Measurements from ENCODE around the gene CAMK2G.
"Not testable (repeated sequence)": the region's sequence is repeated elsewhere in the genome, so short reads cannot be mapped to it uniquely, and the experiment has no call there.

CAMK2G gene

DNA sequence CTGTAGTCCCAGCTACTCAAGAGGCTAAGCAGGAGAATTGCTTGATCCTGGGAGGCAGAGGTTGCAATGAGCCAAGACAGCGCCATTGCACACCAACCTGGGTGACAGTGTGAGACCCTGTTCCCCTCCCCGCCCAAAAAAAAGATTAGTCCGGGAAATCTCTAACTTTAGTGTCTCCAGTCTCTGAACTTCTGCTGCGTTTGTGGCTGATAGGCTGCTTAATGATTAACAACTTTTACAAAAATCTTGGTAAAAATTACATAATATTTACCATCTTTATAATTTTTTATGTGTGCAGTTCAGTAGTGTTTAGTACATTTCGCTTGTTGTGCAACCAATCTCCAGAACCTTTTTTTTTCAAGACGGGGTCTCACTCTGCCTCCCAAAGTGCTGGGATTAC, 26.9 kb upstream of the CAMK2G start:
- FAIRE-seq, result no peak

DNA sequence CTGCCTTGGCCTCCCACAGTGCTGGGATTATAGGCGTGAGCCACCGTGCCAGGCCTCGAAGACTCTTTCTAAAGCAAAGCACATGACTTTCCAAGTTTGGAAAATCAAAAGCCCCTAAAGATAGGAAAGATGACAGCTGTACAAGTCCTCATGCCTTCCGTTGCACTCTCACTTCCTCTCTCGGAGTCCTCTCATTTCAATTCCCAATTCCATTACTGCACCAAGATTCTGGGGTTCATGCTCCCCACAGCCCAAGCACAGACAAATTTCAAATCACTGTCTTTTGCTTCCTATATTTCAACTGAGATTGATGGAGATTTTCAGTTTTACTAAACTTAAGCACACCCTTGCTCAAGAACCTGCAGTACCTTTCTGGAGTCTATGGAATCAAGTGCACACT, 25.7 kb upstream of the CAMK2G start:
- FAIRE-seq, result no peak

DNA sequence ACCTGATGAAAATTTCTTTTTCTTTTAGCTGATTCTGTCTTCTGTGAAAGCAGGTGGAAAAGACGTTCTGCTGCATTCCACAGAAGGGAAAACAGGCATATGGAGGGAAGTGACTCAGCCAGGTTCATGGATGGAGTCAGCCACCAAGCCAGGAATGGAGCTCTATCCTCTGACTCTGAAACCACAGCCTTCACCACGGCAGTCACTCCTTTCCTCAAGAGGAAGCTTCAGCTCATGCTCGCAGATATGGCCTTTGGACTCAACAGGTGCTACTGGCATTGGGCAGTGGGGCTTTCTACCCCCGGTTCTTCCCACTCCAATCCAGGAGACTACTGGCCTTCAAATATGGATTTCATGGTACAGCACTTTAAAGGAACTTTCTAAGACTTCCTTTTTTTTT, 25.1 kb upstream of the CAMK2G start:
- no peak for FAIRE-seq

DNA sequence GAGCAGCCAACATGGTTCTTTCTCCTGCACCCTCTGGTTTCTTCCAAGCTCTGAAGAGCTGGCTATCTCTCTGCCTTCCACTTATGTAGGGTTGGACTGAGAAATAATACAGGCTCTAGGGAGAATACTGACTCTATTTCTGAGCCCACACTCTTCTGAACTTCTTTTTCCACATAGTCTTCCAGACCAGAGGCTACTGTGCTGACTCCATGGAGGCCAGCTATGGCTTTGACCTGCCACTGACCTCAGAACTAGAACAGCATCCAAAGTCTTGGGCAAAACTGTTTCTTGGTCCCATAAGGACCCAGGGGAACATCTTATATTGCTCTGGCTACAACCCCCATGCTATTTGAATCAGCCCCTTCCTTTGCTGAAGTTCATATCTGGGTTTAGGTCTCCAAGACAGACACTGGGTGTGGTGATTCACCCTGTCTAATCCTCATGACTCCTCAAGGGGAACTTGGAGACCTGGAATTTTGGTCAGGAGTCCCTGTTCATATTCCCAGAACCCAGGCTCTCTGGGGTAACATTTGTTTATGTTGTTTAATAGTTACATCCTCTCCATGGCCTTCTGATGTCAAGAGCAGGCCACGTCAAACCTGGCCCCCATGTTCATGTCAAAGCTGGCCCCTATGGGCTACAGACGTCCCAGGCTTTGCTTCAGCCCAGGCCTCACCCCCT, 24.5 kb upstream of the CAMK2G start:
- FAIRE-seq, result no peak

DNA sequence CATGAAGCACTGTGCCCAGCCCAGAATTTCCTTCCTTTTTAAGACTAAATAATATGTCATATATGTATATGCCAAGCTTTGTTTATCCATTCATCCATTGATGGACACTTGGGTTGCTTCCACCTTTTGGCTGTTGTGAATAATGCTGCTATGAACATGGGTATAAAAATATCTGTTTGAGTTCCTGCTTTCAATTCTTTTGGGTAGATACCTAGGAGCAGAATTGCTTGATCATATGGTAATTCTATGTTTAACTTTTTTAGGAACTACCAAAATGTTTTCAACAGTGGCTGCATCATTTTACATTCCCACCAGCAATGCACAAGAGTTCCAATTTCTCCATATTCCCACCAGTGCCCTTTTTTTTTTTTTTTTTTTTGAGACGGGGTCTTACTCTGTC, 23.3 kb upstream of the CAMK2G start:
- no peak for FAIRE-seq

DNA sequence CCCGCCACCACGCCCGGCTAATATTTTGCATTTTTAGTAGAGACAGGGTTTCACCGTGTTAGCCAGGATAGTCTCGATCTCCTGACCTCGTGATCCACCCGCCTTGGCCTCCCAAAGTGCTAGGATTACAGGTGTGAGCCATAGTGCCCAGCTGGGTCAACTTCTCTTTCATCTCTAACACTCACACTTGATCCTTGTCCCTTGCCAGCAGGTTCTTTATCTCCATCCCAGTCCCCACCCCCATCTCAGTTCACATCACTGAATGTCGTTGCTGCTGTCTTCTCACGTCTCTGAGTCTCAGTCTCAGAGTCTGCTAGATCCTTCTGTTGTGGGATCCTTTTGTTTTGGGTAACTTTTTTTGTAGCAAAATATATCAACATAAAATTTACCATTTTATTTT, 21.0 kb upstream of the CAMK2G start:
- FAIRE-seq, result not testable (repeated sequence)

DNA sequence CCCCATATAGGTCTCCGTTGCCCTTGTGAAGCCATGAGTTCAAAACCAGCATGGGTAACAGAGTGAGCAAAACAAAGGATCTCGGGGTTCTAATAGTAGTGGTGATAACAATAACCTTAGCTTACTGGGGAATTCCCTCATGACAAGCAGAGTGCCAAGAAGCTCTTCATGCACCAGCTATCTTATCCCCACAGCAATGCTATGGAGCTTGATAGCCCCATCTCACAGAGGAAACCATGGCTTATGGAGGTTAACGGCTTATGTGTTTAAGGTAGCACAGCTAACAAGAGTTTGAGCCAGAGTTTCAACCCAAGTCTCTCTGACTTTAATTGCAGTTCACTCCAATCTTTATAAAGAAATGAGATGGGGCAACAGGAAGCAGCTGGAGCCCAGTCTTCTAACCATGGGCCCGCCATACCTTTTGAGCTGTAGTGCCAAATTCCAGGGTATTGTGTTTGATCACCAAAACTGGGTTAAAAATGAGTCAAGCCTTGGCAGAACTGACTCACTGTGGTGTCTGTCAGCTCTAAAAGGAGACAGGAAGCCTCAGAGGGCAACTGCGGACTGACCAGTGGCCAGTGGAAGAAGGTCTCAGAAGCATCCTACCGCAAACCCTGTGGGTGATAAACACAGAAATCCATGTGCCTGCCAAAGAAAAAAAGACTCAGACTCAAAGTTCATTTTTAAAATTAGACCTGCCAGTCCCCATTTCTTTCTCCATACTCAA, 20.1 kb upstream of the CAMK2G start:
- FAIRE-seq, result no peak

DNA sequence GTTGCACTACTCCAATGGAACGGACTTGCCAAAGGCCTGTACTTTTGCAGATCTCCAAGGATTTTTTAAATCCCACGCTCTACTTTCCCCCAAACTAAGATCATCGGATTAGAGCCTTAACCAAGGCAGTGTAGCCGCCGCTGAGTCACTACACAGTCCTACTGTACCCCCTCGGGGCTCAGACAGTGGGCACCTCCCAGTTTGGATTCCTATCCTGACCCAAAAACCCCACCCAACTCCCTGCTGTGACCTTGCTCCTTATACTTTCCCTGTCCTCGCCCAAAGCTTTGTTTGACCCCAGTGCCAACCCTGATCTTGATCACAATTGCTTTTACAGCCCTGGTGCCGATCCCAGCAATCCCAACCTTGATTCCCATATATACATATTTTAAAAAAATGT, 19.1 kb upstream of the CAMK2G start:
- no peak for FAIRE-seq

DNA sequence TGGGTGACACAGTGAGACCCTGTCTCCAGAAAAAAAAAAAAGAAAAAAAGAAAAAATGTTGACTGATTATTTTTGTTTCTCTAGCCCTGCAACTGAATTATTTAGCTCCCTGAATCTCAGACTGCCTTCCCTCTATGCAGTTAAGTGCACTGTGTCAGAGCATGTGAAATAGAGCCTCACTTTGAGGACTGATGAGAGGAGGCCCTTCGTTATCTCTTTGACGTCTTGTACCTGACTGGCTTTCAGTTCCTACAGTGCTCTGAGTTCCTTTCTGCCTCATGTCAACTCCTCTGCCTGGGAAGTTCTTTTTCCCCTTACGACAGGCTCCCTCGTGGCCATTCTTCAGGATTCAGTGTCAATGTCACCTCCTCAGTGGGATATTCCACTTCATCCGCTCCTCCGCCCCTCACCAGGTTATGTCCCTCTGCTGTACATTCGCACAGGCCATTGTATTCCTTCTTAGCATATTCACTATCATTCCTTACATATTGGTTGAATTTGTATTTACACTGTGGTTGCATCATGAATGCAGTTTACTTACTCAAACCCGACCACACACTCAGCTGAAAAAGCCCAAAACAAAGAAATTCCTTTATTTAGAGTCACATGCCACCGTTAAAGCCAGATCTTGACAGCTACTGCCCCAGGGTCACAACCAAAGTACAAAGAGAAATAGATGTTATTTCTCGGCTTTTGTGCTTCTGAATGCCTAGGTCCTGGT, 18.1 kb upstream of the CAMK2G start:
- FAIRE-seq, result no peak

DNA sequence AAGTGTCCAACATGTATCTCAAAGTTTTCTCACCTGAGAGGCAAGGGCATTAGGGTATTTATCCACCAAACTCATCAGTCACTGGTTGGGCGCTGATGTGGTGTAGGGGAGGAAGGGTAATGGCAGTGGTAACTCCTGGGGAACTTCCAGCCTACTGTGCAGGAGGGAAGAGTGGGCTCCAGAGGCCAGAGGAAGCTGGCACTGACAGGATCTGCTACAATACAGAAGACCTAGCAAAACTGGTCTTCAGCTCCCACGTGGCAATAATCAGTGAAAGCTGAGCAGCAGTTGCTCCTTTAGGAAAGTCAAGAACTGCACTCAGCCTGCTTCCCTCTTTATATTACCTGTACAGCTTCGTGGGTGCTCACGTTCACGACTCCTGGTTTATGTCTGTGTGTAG, 17.2 kb upstream of the CAMK2G start:
- FAIRE-seq, result no peak

DNA sequence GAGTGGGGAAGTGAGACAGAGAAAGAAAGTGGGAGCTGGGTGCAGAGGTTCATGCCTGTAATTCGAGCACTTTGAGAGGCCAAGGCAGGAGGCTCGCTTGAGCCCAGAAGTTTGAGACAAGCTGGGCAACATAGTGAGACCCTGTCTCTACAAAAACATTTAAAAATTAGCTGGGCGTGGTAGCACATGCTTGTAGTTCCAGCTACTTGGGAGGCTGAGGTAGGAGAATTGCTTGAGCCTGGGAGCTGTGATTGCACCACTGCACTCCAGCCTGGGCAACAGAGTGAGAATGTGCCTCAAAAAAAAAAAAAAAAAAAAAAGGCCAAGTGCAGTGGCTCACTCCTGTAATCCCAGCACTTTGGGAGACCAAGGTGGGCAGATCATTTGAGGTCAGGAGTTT, 16.5 kb upstream of the CAMK2G start:
- not testable (repeated sequence) for FAIRE-seq

DNA sequence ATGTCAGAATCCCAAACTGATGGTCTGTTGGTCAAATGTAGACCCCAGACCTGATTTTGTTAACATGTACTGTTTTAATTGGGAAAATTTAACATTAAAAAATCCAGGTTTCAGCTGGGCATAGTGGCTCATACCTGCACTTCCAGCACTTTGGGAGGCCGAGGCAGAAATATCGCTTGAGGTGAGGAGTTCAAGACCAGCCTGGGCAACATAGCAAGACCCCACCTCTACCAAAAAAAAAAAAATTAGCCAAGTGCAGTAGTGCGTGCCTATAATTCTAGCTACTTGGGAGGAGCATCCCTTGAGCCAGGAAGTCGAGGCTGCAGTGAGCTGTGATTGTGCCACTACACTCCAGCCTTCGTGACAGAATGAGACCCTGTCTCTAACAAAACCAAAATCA, 15.9 kb upstream of the CAMK2G start:
- FAIRE-seq, result no peak

DNA sequence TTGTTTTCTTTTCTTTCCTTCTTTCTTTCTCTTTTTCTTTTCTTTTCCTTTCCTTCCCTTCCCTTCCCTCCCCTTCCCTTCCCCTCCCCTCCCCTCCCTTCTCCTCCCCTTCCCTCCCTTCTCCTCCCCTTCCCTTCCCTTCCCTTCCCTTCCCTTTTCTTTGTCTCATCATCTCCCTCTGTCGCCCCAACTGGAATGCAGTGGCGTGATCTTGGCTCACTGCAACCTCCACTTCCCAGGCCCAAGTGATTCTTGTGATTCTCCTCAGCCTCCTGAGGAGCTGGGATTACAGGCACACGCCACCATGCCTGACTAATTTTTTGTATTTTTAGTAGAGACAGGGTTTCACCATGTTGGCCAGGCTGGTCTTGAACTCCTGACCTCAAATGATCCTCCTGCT, 15.1 kb upstream of the CAMK2G start:
- FAIRE-seq, result not testable (repeated sequence)

DNA sequence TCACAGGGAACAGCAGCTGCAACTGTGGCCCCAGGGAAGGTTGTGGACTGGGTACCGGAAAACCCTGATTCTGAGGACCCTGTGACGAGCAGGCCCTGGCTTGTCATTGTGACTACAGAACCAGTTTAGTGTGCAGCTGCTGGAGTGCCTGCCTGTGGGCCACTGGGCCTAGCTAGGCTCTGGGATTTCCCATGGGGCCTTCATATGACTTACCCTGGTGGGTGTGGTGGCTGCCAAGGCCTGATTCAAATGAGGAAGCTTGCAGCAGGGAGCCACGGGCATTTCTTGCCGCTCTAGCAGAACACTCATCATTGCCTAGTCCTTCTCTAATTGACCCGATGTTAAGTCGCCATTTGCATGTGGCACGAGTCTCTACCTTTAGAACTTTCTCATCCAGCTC, 14.7 kb upstream of the CAMK2G start:
- FAIRE-seq, result no peak

DNA sequence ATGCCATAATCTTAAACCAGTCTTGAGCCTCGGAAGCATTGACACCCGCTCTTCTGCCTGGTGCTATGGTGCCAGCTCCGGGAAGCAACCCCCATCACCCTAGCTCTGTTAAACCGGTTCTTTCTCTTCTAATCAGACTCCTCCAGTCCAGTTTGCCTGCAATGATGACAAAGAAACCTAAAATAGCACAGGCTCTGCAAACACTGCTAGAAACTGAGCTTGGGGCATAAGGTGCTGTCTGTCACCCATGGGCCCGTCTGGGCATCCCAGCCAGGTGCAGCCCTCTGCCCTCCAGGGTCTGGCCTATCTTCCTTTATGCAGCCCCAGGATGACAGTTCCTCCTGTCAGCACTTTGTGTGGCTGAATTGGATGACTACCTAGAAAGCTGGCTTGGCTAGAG, 14.2 kb upstream of the CAMK2G start:
- FAIRE-seq, result no peak

DNA sequence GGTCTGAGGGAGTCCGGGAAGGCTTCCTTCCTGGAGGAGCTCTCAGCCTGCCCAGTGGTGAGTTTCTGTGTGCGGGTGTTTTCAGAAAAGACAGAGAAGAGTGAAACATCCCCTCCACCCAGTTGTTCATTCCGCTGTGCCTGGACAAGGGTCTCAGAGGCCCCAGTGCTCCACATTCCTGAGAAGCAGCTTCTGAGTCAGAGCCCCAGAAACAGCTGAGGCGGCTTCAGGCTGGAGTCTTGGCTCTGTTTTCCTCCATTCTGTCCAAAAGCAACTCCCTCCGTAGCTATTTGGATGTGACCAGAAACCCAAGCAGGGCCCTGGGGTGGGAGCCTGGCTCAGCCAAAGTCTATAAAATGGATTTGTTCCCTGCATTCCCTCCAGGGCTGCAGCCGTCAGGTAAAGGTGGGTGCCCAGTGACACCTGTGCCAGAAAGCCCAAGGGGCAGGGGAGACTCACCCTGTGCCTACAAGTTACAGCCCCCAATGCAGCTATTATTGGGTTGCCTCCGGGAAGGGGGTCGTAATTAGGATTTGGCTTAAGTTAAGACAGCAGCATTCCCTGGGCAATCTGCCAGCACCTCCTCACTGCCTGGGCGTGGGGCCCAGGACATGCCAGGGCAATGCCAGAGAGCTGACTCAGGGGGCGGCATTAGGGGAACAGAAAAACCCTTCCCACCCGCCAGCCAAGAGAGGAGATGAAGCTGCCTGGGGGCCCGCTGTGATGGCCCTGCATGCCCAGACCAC, 13.1 kb upstream of the CAMK2G start:
- FAIRE-seq, result peak; percentile 8

DNA sequence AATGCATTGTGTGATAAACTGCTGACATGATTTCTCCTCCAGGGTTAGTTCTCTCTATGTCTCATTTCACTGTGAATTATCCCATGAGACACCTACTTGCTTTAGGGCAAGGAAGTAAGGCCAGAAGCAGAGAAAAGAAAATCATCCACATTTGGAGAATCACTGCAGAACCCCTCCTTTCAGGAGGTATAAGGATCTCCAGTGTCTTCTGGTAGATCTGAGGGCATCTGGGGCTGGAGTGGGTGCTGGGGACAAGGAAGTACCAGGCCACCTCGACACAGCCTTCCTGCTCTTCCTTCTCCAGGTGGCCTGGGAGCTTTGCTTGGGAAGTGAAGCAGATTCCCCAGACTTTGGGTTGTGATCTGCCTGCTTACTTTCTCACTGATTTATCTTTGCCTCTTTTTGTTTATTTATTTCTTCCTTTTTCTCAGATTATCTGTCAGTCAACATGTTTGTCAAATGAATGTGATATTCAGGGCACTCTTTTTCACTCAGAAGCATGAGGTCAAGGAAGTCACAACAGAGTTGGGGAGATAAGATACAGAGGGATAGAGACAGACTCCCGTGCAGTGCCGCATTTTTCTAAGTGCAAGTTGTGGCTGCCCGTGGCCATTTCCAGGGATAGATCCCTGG, 12.4 kb upstream of the CAMK2G start:
- FAIRE-seq, result no peak

DNA sequence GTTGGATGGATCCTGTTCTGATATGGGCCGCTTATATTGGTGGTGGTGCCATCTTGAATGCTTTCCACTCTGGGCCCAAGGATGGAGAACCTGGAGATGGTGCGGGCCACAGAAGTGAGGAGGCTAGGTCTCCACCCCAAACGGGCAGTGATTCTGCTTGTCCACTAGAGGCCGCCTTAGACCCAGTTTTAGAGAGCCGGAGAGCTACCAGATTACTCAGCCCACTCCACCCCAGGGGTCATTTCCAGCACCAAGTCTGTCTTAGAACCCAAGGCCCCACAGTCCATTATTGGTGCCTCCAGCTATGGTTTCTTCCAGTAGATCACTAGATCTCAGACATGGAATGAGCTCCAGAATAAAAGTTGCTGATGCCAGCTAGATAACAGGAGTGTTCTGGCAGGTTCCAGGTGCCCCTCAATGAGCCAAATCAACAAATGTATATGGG, 11.8 kb upstream of the CAMK2G start:
- peak; percentile 86 for FAIRE-seq

DNA sequence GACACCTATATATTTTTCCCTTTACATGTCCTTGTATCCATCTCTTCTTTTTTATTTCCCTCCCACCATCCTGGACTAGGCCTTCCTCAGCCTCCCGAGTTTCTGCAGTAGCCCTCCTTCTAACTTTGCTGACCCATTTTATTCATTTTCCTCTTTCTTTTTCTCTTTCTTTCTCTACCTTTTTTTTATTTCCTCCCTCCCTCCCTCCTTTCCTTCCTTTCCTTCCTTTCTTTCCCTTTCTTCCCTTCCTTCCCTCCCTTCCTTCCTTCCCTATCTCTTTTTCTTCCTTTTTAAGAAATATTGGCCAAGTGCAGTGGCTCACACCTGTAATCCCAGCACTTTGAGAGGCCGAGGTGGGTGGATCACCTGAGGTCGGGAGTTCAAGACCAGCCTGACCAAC, 9.7 kb upstream of the CAMK2G start:
- FAIRE-seq, result no peak

DNA sequence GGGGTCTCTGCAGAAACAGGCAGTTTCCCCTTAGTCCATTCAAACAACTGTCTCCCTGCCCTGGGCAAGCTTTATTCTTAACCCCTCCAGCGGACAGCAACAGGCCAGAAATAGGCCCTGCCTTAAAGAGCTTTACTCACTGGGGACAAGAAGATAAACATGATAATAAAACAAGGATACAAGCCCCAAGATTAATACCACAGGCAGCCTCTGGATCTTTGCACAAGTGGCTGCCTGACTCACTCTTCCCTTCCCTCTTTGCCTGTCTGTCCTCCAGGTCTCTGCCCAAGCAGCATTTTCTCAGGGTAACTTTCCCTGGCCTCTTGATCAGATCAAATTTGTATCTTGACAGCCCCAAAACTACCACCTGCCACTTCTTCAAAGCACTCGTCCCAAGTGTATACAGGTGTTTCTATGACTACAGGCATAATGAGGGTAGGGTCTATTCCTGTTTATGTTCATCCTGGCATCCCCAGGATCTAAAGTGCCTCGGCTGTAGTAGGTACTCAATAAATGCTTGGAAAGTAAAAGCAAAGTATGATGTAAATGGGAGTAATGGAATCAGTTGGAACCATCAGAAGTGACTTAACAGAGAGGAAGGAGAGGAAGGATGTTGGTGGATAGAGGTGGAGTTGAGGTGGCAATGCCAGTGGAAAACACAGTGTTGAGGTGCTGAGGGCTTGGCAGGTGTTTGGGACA, 7.0 kb upstream of the CAMK2G start:
- FAIRE-seq, result no peak

DNA sequence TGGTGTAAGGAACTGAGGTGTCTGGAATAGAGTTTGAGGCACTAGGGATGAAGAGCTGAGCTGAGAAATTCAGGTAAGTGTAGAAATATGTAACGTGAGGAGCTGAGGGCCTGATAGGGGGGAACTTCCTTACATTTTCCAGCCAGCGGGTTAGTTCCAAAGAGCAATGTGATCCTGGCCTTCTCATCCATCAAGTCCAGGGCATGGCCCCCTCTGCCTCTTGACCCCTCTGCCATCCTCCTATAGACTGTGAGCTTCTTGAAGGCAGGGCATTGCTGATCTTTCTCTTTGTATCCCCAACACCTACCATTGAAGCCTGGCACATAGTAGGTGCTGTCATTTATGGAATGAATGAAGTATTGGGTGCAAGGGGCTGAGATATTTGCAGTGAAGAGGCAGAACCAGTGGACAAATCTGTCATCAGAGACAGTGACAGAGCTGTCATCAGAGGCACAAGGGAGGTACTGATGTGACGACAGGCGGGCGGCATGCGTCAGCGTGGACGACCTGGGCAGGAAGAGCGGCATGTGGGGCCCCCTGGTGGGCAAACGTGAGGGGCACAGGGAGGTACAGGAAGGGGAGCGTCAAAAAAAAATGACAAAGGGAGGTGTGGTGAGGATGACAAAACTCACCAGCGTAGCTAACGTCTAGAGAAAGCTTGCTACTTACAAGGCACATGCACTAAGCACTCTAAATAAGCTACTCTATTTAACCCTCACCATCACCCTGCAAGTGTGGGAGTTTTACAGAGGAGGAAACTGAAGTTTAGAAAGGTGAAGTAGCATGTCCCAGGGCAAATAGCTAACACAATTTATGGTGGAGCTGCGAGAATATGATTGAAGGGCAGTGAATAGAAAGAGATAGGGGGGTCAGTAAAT, 5.2 kb upstream of the CAMK2G start:
- no peak for FAIRE-seq
